Sigmoid colon (tissue), 4 donors: ENCODE measurements around the gene ABHD5.

Source experiments
- EP300 ChIP-seq, 4 donors: sonication (generic); formaldehyde crosslinking; IDR thresholded peaks; one replicate each; pipeline ENCODE4 v1.6.1; 2017; ENCODE audit warnings: antibody characterized with exemption in 4 of 4
- TF ChIP-seq, protein P1 (sequence below), 4 experiments: fragments of 450-650 bp in 3 of 4; fragments of 200-600 bp in 1 of 4; IDR thresholded peaks; one replicate each; pipeline ENCODE4 v1.5.1; 2016 to 2019; ENCODE audit warnings: antibody characterized with exemption in 4 of 4, mild to moderate bottlenecking in 3 of 4, moderate library complexity in 2 of 4

DNA sequence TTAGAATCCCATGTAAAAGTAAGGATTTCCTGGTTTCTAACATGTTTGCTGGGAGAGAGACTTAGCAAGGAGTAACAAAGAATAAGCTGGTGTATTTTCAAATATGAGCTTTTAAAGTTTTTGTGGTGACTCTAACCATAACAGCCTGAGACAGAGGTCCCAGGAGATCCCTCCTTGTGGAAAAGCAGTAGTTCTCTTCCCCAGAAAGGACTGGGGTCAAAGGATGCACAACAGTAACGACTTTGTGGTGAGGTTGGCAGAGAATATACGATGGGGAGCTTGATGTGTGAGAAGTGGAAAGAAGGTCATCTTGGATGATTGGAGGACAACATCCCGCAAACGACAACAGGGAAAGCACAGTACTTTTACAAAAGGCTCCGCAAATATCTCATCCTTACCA is 38.2 kb downstream of the ABHD5 start:
- TF ChIP-seq, protein P1, sequence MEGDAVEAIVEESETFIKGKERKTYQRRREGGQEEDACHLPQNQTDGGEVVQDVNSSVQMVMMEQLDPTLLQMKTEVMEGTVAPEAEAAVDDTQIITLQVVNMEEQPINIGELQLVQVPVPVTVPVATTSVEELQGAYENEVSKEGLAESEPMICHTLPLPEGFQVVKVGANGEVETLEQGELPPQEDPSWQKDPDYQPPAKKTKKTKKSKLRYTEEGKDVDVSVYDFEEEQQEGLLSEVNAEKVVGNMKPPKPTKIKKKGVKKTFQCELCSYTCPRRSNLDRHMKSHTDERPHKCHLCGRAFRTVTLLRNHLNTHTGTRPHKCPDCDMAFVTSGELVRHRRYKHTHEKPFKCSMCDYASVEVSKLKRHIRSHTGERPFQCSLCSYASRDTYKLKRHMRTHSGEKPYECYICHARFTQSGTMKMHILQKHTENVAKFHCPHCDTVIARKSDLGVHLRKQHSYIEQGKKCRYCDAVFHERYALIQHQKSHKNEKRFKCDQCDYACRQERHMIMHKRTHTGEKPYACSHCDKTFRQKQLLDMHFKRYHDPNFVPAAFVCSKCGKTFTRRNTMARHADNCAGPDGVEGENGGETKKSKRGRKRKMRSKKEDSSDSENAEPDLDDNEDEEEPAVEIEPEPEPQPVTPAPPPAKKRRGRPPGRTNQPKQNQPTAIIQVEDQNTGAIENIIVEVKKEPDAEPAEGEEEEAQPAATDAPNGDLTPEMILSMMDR (IDR thresholded peaks at IDR 0.05), result no peak
- TF ChIP-seq EP300 (IDR thresholded peaks at IDR 0.05), result no peak
